AG09309 (cell line): ENCODE results near the gene ATP13A4.

ENCODE experiments used
- DNase-seq: peaks from one replicate; pipeline ENCODE4 v3.0.0-alpha.2; 2010; ENCODE audit warnings: low read depth
- H3K4me3 ChIP-seq: 2 replicates; pipeline ENCODE4 v1.5.1; 2011; ENCODE audit warnings: mild to moderate bottlenecking, low read depth, low read length, moderate library complexity; ENCODE audit not compliant: control insufficient read depth
- TF ChIP-seq, protein P1 (sequence below): IDR thresholded peaks from 2 replicates; pipeline ENCODE4 v1.5.1; 2011; ENCODE audit warnings: mild to moderate bottlenecking, low read depth, low read length, inconsistent platforms; ENCODE audit not compliant: insufficient read depth, control insufficient read depth; ENCODE audit errors: missing control alignments

ATP13A4 gene

DNA sequence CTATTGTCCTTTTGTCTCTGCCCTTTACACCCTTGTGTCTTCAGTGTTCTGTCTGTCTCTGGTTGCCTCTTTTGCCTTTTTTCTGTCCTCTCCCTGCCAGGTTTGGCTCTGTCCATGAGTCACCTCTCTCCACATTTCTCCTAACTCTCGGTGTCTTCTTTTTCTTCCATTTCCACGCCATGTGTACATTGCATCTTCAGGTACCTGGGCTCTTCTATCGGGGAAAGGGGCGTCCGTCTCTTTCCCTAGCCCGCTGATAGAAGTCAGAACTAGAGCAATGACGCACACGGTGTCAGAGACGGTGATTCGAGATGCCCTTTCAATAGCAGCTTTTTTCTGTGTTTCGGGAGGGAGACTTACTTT lies 39.0 kb upstream of the ATP13A4 start:
- DNase-seq: no peak
- peak overlapping the region; percentile 59 for H3K4me3 ChIP-seq
- TF ChIP-seq, protein P1, sequence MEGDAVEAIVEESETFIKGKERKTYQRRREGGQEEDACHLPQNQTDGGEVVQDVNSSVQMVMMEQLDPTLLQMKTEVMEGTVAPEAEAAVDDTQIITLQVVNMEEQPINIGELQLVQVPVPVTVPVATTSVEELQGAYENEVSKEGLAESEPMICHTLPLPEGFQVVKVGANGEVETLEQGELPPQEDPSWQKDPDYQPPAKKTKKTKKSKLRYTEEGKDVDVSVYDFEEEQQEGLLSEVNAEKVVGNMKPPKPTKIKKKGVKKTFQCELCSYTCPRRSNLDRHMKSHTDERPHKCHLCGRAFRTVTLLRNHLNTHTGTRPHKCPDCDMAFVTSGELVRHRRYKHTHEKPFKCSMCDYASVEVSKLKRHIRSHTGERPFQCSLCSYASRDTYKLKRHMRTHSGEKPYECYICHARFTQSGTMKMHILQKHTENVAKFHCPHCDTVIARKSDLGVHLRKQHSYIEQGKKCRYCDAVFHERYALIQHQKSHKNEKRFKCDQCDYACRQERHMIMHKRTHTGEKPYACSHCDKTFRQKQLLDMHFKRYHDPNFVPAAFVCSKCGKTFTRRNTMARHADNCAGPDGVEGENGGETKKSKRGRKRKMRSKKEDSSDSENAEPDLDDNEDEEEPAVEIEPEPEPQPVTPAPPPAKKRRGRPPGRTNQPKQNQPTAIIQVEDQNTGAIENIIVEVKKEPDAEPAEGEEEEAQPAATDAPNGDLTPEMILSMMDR: no peak

DNA sequence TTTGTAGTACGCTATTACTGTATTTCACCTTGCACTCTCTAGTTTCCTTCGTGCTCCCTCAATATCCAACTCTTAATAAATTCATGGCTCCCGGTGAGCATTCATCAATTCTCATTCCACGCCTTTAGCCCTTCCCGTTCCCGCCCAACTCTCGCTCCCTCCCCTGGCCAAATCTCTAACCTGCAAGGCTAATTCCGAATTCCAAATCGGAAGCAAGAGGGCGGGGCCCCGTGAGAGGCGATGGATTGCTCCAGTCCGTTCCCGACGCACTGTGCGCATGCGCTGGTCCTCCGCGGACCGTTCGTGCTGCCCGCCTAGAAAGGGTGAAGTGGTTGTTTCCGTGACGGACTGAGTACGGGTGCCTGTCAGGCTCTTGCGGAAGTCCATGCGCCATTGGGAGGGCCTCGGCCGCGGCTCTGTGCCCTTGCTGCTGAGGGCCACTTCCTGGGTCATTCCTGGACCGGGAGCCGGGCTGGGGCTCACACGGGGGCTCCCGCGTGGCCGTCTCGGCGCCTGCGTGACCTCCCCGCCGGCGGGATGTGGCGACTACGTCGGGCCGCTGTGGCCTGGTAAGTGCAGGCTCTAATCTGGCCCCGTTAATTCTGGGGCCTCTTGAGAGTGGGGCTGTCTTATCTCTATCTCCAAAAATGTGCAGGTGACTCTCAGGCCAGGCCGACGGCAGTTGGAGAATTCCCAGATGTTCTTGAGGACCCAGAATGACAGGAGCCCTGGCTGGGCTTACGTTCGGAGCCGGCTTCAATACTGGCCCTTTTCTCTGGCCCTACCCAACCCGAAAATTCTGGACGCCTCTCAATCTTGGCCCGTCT lies 38.4 kb upstream of the ATP13A4 start, which contains the start of gene OPA1:
Gene OPA1, plus strand, starts transcription at position 368 of the 827 bp plus-strand sequence. Its CDS starts 170 bp downstream, at position 538.
- peak; percentile 95 for DNase-seq
- TF ChIP-seq, protein P1: peak; percentile 40
- H3K4me3 ChIP-seq: peak within 1 kb of the TSS; percentile 59

DNA sequence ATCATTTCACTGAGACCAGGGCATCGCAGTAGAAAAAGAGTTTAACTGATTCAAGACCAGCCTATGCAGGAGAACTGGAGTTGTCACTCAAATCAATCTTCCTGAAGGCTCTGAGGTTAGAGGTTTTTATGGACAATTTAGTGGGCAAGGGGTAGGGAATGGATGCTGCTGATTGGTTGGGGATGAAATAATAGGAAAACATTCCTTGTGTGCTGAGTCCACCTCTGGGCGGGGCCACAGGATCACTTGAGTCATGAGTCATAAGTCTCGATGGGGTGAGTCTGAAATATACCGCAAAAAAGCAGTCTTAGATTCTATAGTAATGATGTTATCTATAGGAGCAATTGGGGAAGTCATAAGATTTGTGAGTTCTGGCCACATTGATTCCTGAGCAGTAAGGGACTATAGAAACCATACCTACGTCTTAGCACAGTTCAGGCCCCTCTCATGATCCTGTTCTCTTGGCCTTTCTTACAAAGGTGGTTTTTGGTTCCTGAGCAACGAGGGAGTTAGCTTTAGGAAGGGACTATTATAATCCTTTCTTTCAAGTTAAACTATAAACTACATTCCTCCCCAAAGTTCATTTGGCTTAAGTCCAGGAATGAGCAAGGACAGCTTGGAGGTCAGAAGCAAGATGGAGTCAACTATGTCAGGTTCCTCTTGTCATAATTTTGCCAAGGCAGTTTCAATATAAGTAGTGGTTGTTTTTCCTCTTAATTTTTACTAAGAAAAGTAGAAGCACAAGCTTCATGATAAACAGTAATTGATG lies 35.6 kb upstream of the ATP13A4 start:
- no peak for DNase-seq

DNA sequence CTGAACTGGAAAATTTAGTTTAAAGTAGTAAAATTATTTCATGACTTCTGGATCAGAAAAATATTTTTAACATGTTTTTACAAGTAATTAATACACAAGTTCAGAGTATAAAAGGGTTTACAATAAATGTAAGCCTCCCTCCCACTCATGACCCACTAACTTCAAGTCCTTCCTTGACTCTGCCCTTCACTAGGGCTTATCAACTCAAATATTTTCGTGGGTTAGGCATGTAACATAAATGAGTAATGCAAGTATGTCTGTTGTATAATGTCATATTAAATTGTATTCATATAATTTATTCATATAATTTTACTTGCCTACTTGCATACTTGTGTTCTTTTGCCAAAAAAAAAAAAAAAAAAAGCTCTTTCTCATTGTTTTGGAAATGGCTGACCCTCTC lies 34.9 kb upstream of the ATP13A4 start:
- DNase-seq: no peak
- TF ChIP-seq, protein P1: no peak
- H3K4me3 ChIP-seq: no peak overlapping the region

More for the DNA sequence above, 35.6 kb upstream of the ATP13A4 start:
- TF ChIP-seq, protein P1: no peak
- H3K4me3 ChIP-seq: no peak overlapping the region

DNA sequence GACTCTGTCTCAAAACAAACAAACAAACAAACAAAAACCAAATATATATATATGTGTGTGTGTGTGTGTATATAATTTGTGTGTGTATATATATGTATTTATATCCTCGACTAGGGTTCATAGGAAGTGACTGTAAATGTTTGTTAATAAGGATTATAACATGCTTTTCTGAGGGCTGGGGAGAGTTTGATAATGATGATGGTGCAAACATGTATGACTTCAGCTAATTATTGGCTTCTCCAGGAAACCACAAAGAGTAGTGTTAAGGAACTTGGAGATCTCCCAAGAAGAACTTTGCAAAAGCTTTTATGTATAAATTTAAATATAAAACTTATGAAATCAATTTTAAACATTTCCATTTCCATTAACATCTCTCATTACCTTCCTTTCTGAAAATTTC lies 34.4 kb upstream of the ATP13A4 start:
- TF ChIP-seq, protein P1: no peak
- no peak for DNase-seq
- no peak overlapping the region for H3K4me3 ChIP-seq

DNA sequence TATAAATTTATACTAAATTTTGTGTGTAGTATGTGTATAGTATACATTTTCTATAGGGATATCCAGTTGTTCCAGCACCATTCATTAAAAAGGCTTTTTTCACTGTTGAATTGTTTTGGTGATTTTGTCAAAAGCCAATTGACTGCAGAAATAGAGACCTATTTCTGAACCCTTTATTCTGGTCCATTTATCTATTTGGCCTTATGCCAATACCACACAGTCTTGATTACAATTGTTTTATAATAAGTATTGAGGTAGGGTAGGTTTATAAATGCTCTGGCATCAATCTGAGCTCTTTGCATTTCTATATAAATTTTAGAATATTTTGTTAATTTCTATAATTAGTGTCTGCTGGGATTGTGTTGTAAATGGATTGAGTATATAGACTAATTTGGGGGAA lies 31.8 kb upstream of the ATP13A4 start:
- TF ChIP-seq, protein P1: no peak
- H3K4me3 ChIP-seq: no peak overlapping the region
- DNase-seq: no peak
